Heart right ventricle (tissue), 16 donors: Measurements from ENCODE around the gene FAM120B. TPM values are rescaled to one million over a fixed set of nuclear protein-coding genes. Genes with fewer than 3 reads are reported as not detected.

Experiments
- ATAC-seq, 8 donors: fragments of 200-7000 bp; cut with Tn5 transposase; one replicate each; pipeline ENCODE4 v1.9.1; 2020; ENCODE audit warnings: mild to moderate bottlenecking in 8 of 8, moderate library complexity in 8 of 8, moderate number of reproducible peaks in 1 of 8
- DNase-seq, 2 donors: peaks; one replicate each; pipeline ENCODE4 v3.0.0-alpha.2; 2020
- H3K27ac ChIP-seq, 10 donors: fragments of 200-600 bp; sonication (generic) in 2 of 10; one replicate each; pipeline versions ENCODE4 v1.5.0 to v1.8.0; 2020 to 2022; ENCODE audit warnings: mild to moderate bottlenecking in 3 of 10
- H3K27me3 ChIP-seq, 7 donors: fragments of 200-600 bp; one replicate each; pipeline ENCODE4 v1.8.0; 2021 to 2022; ENCODE audit warnings: mild to moderate bottlenecking in 2 of 7
- H3K36me3 ChIP-seq, 9 donors: fragments of 200-600 bp; sonication (generic) in 1 of 9; one replicate each; pipeline versions ENCODE4 v1.5.0 to v1.8.0; 2020 to 2022; ENCODE audit warnings: mild to moderate bottlenecking in 2 of 9
- H3K4me1 ChIP-seq, 9 donors: fragments of 200-600 bp; sonication (generic) in 1 of 9; one replicate each; pipeline versions ENCODE4 v1.5.0 to v1.8.0; 2020 to 2022; ENCODE audit warnings: mild to moderate bottlenecking in 4 of 9
- H3K4me3 ChIP-seq, 10 donors: fragments of 200-600 bp; sonication (generic) in 2 of 10; one replicate each; pipeline versions ENCODE4 v1.5.0 to v1.8.0; 2020 to 2022; ENCODE audit warnings: mild to moderate bottlenecking in 7 of 10, moderate library complexity in 2 of 10
- H3K9me3 ChIP-seq, 11 donors: fragments of 200-600 bp in 10 of 11; sonication (generic) in 2 of 11; one replicate each; pipeline versions ENCODE4 v1.5.0 to v1.8.0; 2013 to 2022; ENCODE audit warnings: mild to moderate bottlenecking in 2 of 11, control low read depth in 1 of 11, moderate library complexity in 1 of 11
- WGBS, 2 donors: extraction: QIAGEN DNeasy Blood & Tissue Kit; methylation state at CpG; one replicate each; pipeline ENCODE4 v1.1.7; 2013; ENCODE audit warnings: inconsistent platforms in 1 of 2; 5-methylcytosine and 5-hydroxymethylcytosine counted together
- intact Hi-C, 10 donors: fragments of 100-400 bp; cut with DNase I; formaldehyde crosslinking; loops; one replicate each; pipeline versions ENCODE4 v1.11.1 to v1.14.2; 2022
- polyA plus RNA-seq, 2 donors: library from polyadenylated mRNA; stranded (reverse); fragments of 200-250 nt; gene quantifications; one replicate each; pipeline ENCODE4 v1.2.3, GENCODE V29; 2013
- total RNA-seq, 10 donors: library from RNA; stranded (reverse); fragmentation: NEBNext Ultra II Directional in 3 of 10; extraction: Animal tissue kit (Norgen Biotek cat#: 25700) in 3 of 10; gene quantifications; one replicate each; pipeline versions ENCODE4 v1.2.1 to v1.2.4, GENCODE V29; 2021 to 2023
- TF ChIP-seq, protein P1 (sequence below), 9 donors: fragments of 200-600 bp; sonication (generic) in 2 of 9; IDR thresholded peaks; one replicate each; pipeline versions ENCODE4 v1.5.0 to v1.8.0; 2021 to 2022; ENCODE audit warnings: antibody characterized with exemption in 9 of 9, mild to moderate bottlenecking in 5 of 9, moderate library complexity in 1 of 9
- donor health status: Arrhythmogenic right ventricular cardiomyopathy.
- donor health status: ischemic (EF 13 %, LVEDD 7.1; RV severe dilation, severe dysfunction).
- donor health status: healthy with polysubstance abuse.
- donor health status: DM: no; HTN: yes; CAD: no.
- donor health status: DM: no; HTN: no; CAD: no.
- donor health status: ischemic (EF 25% LVEDD 6.9; RV normal size, moderate dysfunction).
- donor health status: ischemic (EF 25% LVEDD 5.7; RV mildly dilated, moderate dysfunction).
- donor health status: healthy.
- donor health status: DM: yes; HTN: yes; CAD: no.
- donor health status: Ischemic cardiomyopathy.
- donor health status: ischemic (EF 35%, LVEDD 5.7; RV mildly dilated, moderate dysfunction).
- donor health status: nonischemic (EF 11% LVEDD 7.7; RV severe dilation, severe dysfunction).
- donor health status: DM: yes; HTN: yes; CAD: no.
- donor health status: PGD.
- donor health status: ischemic (EF 29% LVEDD 5.4; RV normal size, mild dysfunction).
- donor health status: nonischemic (EF 23%, LVEDD 6.1; RV moderate dilation, normal function).

FAM120B gene
- total and polyA plus RNA-seq, 12 donors, result 7.7 to 31.0 (median 23.9) TPM

DNA sequence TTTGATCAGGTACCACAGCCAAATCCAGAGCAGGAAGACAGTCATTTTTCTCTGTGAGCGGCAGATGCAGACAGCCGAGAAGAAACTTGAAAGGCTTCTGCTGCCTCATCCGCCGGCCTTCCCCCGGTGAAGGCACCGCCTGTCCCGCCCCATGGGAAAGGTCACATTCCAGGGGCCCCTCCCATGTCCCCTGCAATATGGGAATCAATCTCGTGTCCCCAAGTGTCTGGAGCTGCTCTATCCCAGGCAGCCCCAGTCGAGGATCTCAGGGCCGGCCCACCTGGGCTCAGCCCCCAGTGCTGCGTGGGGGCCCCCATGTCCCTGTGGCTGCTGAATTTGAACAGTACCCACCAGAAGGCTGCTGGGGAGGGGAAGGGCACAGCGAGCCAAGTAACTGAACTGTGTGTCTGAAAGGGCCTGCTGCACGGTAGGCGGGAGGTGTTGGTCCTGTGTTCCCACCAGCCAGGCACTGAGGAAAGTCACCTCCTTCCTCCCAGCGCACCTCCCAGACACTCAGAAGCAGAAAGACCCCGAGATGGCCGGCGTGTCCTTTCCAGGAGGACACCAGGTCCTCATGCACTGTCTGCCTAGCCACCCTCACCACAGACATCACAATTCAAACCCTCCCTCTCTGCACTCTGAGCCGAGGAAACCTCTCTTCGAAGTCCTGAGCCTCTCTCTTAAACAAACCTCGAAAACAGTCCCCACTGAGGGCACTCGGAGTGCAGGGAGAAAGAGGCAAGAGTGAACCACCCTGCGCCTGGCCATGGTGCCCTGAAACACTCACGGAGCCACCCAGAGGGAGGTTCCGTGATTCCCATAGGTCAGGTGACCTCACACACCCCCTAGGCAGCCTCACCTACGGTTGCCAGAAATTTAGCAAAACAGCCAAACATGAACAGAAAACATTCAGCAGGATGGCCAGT lies 147.3 kb downstream of the FAM120B start:
- no peaks in the 10 kb centered on the region for H3K9me3 ChIP-seq
- TF ChIP-seq, protein P1, sequence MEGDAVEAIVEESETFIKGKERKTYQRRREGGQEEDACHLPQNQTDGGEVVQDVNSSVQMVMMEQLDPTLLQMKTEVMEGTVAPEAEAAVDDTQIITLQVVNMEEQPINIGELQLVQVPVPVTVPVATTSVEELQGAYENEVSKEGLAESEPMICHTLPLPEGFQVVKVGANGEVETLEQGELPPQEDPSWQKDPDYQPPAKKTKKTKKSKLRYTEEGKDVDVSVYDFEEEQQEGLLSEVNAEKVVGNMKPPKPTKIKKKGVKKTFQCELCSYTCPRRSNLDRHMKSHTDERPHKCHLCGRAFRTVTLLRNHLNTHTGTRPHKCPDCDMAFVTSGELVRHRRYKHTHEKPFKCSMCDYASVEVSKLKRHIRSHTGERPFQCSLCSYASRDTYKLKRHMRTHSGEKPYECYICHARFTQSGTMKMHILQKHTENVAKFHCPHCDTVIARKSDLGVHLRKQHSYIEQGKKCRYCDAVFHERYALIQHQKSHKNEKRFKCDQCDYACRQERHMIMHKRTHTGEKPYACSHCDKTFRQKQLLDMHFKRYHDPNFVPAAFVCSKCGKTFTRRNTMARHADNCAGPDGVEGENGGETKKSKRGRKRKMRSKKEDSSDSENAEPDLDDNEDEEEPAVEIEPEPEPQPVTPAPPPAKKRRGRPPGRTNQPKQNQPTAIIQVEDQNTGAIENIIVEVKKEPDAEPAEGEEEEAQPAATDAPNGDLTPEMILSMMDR (IDR thresholded peaks at IDR 0.05), result no peak
- WGBS, 2 donors, result 81 to 88% methylated on average over 26 of the region's 26 CpGs
- no peak overlapping the region for H3K27ac ChIP-seq
- no peaks in the 10 kb centered on the region for H3K36me3 ChIP-seq
- no peak overlapping the region for H3K4me3 ChIP-seq
- intact Hi-C loops, result no loop called here
- ATAC-seq, result no peak
- H3K4me1 ChIP-seq, result peaks cover 0 to 7% (median 4%) of the 10 kb centered on the region in 9 donors
- no peak for DNase-seq
- H3K27me3 ChIP-seq, result no peaks in the 10 kb centered on the region

DNA sequence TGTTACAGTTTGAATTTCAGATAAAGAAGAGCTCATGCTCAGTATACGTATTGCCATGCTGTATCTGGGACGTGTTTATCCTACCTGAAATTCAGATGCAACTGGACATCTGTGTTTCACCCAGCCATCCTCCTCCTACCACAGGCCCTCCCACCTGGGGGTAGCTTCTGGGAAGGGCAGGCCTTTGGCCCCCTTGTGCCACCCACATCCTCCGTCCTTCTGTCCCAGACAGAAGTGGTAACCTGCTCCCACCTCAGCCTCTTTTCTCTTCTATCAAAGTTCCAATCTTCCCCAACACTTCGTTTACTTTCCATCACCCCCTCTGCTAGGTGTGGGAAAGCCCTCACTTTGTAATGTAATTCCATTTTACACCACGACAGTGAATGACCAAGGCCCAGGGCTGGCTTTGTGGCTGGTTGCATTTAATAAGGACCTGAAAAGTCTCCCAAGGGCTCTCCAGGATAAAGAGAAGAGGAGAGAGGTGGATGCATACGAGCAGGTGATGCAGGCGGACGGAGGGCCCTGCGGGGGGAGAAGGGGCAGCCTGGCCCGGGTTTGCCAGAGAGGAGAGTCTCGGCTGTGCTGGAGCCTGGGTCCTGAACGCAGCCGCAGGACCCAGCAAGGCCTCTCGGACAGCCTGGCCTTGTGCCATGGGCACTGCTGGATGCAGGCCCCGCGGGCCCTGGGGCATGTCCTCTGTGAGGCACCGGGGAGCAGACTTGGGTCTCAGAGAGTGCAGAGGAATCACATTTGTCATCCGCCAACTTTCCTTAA lies 148.1 kb downstream of the FAM120B start:
- Histone ChIP-seq H3K27me3 (no peaks in the 10 kb centered on the region), H3K36me3 (no peaks in the 10 kb centered on the region), H3K4me3 (no peak overlapping the region), H3K4me1 (peaks cover 0 to 10% (median 6%) of the 10 kb centered on the region in 9 donors), H3K9me3 (no peaks in the 10 kb centered on the region), H3K27ac (no peak overlapping the region)
- TF ChIP-seq, protein P1 (IDR thresholded peaks at IDR 0.05), result no peak
- intact Hi-C loops, result no loop called here
- 63 to 79% methylated on average over 18 of the region's 18 CpGs for WGBS, 2 donors
- DNase-seq, result peak in 1 of 2 donors; percentile 59
- peak in 3 of 8 donors; percentile 27 to 54 (median 47) for ATAC-seq

DNA sequence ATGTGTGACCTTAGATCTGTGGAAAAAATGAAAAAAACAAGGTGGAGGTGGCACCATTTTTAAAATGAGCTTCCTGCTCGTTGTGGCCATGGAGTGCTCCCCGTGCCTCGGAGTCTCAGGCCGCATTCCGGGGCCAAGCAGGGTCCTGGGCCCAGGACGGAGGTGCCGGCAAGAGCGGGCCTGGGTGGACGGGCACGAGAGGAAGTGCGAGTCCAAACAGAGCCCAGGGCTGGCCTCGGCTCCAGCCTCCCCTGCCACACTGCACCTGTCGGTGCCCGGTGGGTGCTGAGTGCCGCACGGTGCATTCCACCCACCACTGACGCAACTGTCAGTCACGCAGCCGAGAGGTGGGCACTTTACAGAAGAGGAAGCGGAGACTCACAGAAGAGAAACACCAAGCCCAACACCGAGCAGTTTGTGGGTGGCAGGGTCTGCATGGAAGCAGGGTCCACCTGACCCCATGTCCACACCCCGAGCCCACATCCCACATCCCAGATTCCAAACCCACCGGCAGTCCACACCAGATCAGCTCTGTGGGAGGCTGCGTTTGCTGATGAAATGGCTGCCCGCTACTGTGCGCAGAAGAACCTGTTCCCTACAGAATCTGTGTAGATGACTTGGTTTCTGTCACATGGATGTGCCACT lies 148.9 kb downstream of the FAM120B start:
- H3K27me3 ChIP-seq, result no peaks in the 10 kb centered on the region
- TF ChIP-seq, protein P1 (IDR thresholded peaks at IDR 0.05), result no peak
- no peaks in the 10 kb centered on the region for H3K9me3 ChIP-seq
- no peak overlapping the region for H3K27ac ChIP-seq
- peak in 1 of 8 donors; percentile 18 for ATAC-seq
- 90 to 94% methylated on average over 26 of the region's 26 CpGs for WGBS, 2 donors
- H3K4me1 ChIP-seq, result peaks cover 0 to 16% (median 7%) of the 10 kb centered on the region in 9 donors
- no peak for DNase-seq
- intact Hi-C loops, result no loop called here
- no peaks in the 10 kb centered on the region for H3K36me3 ChIP-seq
- H3K4me3 ChIP-seq, result no peak overlapping the region

DNA sequence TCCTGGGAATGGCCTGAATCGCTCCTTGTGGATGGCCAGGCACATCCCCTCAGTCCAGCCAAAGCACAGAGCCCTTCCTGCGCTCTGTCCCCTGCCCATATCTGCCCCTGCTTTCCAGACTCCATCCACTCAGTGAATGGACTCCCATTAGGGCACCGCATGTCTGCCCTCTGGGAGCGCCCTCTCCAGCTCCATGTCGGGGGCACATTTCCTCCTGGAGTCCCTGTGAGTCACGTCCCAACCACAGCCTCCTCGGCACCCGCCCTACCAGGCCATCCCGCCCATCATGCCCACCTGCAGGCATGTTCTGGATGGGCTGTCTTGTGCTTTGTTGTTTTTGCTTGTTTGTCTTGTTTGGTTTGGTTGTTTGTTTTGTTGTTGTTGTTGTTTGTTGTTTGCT lies 149.8 kb downstream of the FAM120B start:
- H3K9me3 ChIP-seq, result no peaks in the 10 kb centered on the region
- no peak overlapping the region for H3K4me3 ChIP-seq
- ATAC-seq, result no peak
- no peaks in the 10 kb centered on the region for H3K27me3 ChIP-seq
- no peak overlapping the region for H3K27ac ChIP-seq
- DNase-seq, result no peak
- intact Hi-C loops, result no loop called here
- TF ChIP-seq, protein P1 (IDR thresholded peaks at IDR 0.05), result no peak
- 85 to 86% methylated on average over 9 of the region's 9 CpGs for WGBS, 2 donors
- H3K4me1 ChIP-seq, result peaks cover 0 to 16% (median 7%) of the 10 kb centered on the region in 9 donors
- H3K36me3 ChIP-seq, result no peaks in the 10 kb centered on the region
